ES-I3 (cell line): ENCODE data around the gene GUCA1C.

ENCODE experiments used
- H3K36me3 ChIP-seq: 2 replicates; pipeline ENCODE4 v1.6.1; 2013; ENCODE audit warnings: mild to moderate bottlenecking, low read length, control low read depth, moderate library complexity; ENCODE audit not compliant: insufficient read depth
- H3K4me1 ChIP-seq: 2 replicates; pipeline ENCODE4 v1.6.1; 2013; ENCODE audit warnings: mild to moderate bottlenecking, control low read depth, low read length; ENCODE audit not compliant: insufficient read depth
- H3K9ac ChIP-seq: 2 replicates; pipeline ENCODE4 v1.6.1; 2013; ENCODE audit warnings: low read depth, mild to moderate bottlenecking, low read length, moderate library complexity
- H3K9me3 ChIP-seq: 2 replicates; pipeline ENCODE4 v1.6.1; 2013; ENCODE audit warnings: mild to moderate bottlenecking, low read length, moderate library complexity; ENCODE audit not compliant: control insufficient read depth, insufficient read depth

Gene GUCA1C

GRCh38 chr3:108883373-108883772 lies 70.3 kb downstream of the GUCA1C start:
- H3K4me1 ChIP-seq = peaks cover 7% of the 10 kb centered on the region; the same call in 1 of the 2 replicates
- H3K9ac ChIP-seq = no peak overlapping the region

GRCh38 chr3:108882762-108883161 lies 70.9 kb downstream of the GUCA1C start:
- peaks cover 5% of the 10 kb centered on the region; the same call in 1 of the 2 replicates for H3K4me1 ChIP-seq
- no peak overlapping the region for H3K9ac ChIP-seq

More at GRCh38 chr3:108883373-108883772, 70.3 kb downstream of the GUCA1C start:
- no peaks in the 10 kb centered on the region for H3K9me3 ChIP-seq
- H3K36me3 ChIP-seq = no peaks in the 10 kb centered on the region

GRCh38 chr3:108879915-108880314 lies 73.8 kb downstream of the GUCA1C start:
- no peak overlapping the region for H3K9ac ChIP-seq
- no peaks in the 10 kb centered on the region for H3K36me3 ChIP-seq
- no peaks in the 10 kb centered on the region for H3K9me3 ChIP-seq
- no peaks in the 10 kb centered on the region for H3K4me1 ChIP-seq

More at GRCh38 chr3:108882762-108883161, 70.9 kb downstream of the GUCA1C start:
- H3K9me3 ChIP-seq = no peaks in the 10 kb centered on the region
- H3K36me3 ChIP-seq = no peaks in the 10 kb centered on the region

GRCh38 chr3:108877901-108878300 lies 75.8 kb downstream of the GUCA1C start:
- no peaks in the 10 kb centered on the region for H3K36me3 ChIP-seq
- H3K9me3 ChIP-seq = no peaks in the 10 kb centered on the region
- H3K4me1 ChIP-seq = no peaks in the 10 kb centered on the region
- no peak overlapping the region for H3K9ac ChIP-seq

- Histone ChIP-seq H3K4me1 (no peaks in the 10 kb centered on the region; the same call in 1 of the 2 replicates), H3K36me3 (no peaks in the 10 kb centered on the region), H3K9me3 (peaks cover 3% of the 10 kb centered on the region; the same call in 1 of the 2 replicates), H3K9ac (no peak overlapping the region)
Measured at GRCh38 chr3:108863799-108864135, 89.9 kb downstream of the GUCA1C start.

GRCh38 chr3:108862865-108863798 lies 90.5 kb downstream of the GUCA1C start:
- Histone ChIP-seq H3K9me3 (peaks cover 3% of the 10 kb centered on the region; the same call in 1 of the 2 replicates), H3K4me1 (no peaks in the 10 kb centered on the region; the same call in 1 of the 2 replicates), H3K9ac (no peak overlapping the region), H3K36me3 (no peaks in the 10 kb centered on the region)

GRCh38 chr3:108861401-108861800 lies 92.3 kb downstream of the GUCA1C start:
- no peaks in the 10 kb centered on the region for H3K36me3 ChIP-seq
- no peak overlapping the region for H3K9ac ChIP-seq
- no peaks in the 10 kb centered on the region; the same call in 1 of the 2 replicates for H3K4me1 ChIP-seq
- H3K9me3 ChIP-seq = peaks cover 3% of the 10 kb centered on the region; the same call in 1 of the 2 replicates
